Cardiac fibroblast (primary cell): ENCODE data around the gene LBX2.

Source experiments
- DNase-seq, 2 donors: peaks; one replicate each; pipeline versions ENCODE4 v3.0.0 to v3.0.0-alpha.2; 2010; ENCODE audit warnings: low read depth in 2 of 2
- H3K4me3 ChIP-seq, 2 donors: replicated peaks in 1 of 2; 1 replicate in 1 of 2; 2 replicates in 1 of 2; pipeline ENCODE4 v1.5.1; 2011; ENCODE audit warnings: low read depth in 2 of 2, low read length in 2 of 2, mild to moderate bottlenecking in 2 of 2, moderate library complexity in 1 of 2
- TF ChIP-seq, protein P1 (sequence below): IDR thresholded peaks from one replicate; pipeline ENCODE4 v1.5.1; 2011; ENCODE audit warnings: low read depth, mild to moderate bottlenecking, low read length, inconsistent platforms

The LBX2 gene

GRCh38 chr2:74499267-74499939 is at the start of gene LBX2:
Gene LBX2, minus strand, starts transcription at chr2:74499603. Its CDS starts 66 bp downstream, at chr2:74499537.
- DNase-seq = peak; percentile 33 to 35
- TF ChIP-seq, protein P1, sequence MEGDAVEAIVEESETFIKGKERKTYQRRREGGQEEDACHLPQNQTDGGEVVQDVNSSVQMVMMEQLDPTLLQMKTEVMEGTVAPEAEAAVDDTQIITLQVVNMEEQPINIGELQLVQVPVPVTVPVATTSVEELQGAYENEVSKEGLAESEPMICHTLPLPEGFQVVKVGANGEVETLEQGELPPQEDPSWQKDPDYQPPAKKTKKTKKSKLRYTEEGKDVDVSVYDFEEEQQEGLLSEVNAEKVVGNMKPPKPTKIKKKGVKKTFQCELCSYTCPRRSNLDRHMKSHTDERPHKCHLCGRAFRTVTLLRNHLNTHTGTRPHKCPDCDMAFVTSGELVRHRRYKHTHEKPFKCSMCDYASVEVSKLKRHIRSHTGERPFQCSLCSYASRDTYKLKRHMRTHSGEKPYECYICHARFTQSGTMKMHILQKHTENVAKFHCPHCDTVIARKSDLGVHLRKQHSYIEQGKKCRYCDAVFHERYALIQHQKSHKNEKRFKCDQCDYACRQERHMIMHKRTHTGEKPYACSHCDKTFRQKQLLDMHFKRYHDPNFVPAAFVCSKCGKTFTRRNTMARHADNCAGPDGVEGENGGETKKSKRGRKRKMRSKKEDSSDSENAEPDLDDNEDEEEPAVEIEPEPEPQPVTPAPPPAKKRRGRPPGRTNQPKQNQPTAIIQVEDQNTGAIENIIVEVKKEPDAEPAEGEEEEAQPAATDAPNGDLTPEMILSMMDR = no peak

DNA sequence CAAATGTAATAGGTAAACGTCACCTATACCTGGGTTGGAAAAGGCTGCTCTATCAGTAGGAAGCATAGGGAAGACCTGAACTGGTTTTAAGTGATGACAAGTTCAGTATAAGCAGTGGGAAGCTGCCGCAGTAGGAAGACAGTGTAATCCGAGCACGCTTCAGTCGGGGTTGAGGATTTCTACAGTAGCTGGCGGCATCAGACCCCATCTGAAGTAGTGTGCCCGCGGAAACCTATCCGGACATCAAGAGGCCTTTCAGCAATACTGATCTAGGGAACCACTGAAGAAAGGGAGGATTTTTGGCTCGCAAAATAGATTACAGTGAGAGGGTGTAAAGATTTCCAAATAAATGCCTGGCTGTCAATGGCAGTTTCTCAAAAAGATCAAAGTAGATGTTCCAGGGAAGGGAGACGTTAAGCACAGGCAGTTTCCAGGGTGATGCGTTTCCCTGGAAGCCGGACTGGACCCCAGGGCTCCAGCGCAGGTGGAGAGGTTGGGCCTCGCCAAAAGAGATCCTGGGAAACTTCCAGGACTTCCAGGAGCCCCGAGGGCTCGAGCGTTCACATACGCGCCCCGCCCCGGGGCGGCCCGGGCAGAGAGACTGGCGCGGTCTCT is 49.0 kb upstream of the LBX2 start:
- TF ChIP-seq, protein P1 = no peak
- H3K4me3 ChIP-seq = peak overlapping the region; percentile 54 to 66
- DNase-seq = no peak

More at GRCh38 chr2:74499267-74499939, at the start of gene LBX2:
- peak within 1 kb of the TSS; percentile 35 to 39 for H3K4me3 ChIP-seq

DNA sequence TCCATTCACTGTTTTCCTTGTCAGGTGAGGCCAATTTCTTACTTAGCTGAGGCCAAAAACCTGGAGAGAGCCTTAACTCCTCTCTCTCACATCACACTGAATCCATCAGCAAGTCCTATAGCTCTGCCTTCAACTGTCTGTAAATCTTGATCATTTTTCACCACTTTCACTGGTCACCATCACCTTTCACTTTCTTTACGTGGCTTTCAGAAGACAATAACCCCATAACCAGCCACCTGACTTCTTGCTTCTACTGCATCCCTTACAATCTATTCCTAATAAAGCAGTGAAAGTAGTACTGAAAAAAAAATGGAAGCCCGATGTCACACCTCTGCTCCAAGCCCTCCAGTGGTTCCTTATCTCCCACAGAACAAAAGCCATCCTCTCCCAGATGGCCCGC is 46.6 kb upstream of the LBX2 start:
- no peak overlapping the region for H3K4me3 ChIP-seq
- DNase-seq = no peak
- TF ChIP-seq, protein P1 = no peak

DNA sequence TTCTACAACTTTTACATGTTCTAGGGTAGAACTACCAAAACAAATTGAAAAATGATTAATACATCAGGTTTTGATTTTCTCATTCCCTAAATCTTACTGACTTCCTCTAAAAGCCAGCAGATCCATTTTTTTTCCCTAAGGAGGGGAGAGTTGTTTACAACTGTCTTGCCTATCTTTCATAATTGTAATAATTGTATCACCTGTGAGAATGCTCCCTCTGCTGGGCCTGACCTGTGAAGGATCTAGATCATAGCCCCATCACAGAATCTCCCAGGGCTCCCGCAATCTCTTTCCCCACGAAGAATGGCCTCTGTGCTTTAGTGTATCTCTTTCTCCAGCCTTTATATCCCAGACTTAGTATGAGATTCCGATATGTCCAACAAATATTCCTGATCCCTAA is 45.2 kb upstream of the LBX2 start:
- TF ChIP-seq, protein P1 = no peak
- no peak overlapping the region for H3K4me3 ChIP-seq
- DNase-seq = no peak

DNA sequence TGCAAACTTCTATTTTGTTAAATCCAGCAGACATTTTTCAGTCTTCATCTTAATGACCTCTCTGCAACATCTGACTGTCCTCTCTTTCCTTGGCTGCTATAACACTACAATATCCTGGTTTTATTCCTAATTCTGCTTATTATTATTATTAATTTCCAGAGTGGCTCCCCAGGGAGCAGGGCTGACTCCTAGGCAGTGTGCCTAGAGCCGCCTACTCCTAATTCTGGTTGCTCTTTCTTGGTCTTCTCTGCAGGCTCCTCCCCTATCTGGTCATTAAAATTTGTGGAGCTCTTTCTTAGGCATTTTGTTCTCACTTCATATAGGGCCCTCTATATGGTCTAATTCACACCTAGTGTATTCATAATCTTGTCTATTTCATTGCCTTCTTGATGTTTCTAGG is 43.6 kb upstream of the LBX2 start:
- DNase-seq = no peak
- H3K4me3 ChIP-seq = no peak overlapping the region
- TF ChIP-seq, protein P1 = no peak

DNA sequence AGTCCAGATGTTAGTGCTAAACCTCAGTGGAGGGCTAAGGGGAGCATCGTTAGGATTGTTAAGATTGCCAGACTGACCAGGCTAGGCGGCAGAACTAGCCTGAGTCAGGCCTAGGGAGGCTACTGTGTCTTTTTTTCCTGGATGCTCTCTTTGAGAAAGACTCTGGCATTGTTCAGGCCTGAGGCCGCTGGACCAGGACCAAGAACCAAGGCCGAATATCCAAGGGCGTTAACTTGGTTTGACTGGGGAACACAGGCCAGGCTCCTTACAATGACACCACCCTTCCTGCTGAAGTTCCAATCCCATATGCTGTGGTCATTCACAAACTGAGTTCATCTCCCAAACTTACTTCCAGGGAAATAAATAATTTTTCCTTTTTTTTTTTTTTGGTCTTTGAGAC is 40.9 kb upstream of the LBX2 start:
- DNase-seq = no peak
- TF ChIP-seq, protein P1 = no peak
- H3K4me3 ChIP-seq = no peak overlapping the region

DNA sequence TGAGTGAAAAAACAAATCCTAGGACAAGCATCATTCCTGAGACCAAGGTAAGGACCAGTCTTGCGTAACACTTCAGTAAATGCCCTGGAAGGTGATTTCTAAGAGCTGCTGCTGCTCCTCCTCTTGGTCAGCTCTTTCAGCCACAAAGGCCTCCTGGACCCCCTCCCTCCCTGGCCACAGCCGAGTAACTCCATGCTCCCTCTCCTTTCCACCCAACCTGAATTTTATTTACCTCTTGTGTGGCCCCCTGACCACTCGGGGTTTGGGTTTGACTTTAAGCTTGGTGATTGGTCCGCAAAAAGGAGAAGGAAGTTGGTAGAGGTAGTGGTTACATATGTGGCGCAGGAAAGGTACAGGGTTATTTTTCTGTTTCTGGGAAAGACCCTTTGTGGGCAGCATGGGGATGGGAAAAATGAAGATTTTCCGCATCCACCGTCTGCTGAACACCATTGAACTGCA is 39.5 kb upstream of the LBX2 start:
- no peak for DNase-seq
- TF ChIP-seq, protein P1 = no peak
- H3K4me3 ChIP-seq = no peak overlapping the region
